ENCODE data around the gene DHRS7B.

The DHRS7B gene

GRCh38 chr17:21160401-21160800 is 33.6 kb downstream of the DHRS7B start:
- DNase-seq: no peak

- DNase-seq: no peak
Observed at GRCh38 chr17:21161498-21162393, 35.0 kb downstream of the DHRS7B start.

GRCh38 chr17:21162394-21162775 is 35.6 kb downstream of the DHRS7B start:
- no peak for DNase-seq

- DNase-seq: no peak
Observed at GRCh38 chr17:21163101-21163500, 36.3 kb downstream of the DHRS7B start.

- no peak for DNase-seq
Observed at GRCh38 chr17:21164216-21164615, 37.5 kb downstream of the DHRS7B start.

GRCh38 chr17:21164620-21165019 is 37.9 kb downstream of the DHRS7B start:
- DNase-seq: no peak

- no peak for DNase-seq
Observed at GRCh38 chr17:21165922-21166594, 39.3 kb downstream of the DHRS7B start.

- DNase-seq: no peak
Observed at GRCh38 chr17:21166595-21167210, 39.9 kb downstream of the DHRS7B start.

- no peak for DNase-seq
Observed at GRCh38 chr17:21167303-21167702, 40.5 kb downstream of the DHRS7B start.

GRCh38 chr17:21168555-21168865 is 41.7 kb downstream of the DHRS7B start:
- no peak for DNase-seq

- DNase-seq: no peak
Observed at GRCh38 chr17:21169496-21169895, 42.7 kb downstream of the DHRS7B start.

- no peak for DNase-seq
Observed at GRCh38 chr17:21170809-21171208, 44.0 kb downstream of the DHRS7B start.

- no peak for DNase-seq
Observed at GRCh38 chr17:21171309-21171922, 44.7 kb downstream of the DHRS7B start.

GRCh38 chr17:21171970-21172510 is 45.3 kb downstream of the DHRS7B start:
- no peak for DNase-seq

GRCh38 chr17:21172846-21173245 is 46.1 kb downstream of the DHRS7B start:
- DNase-seq: no peak

GRCh38 chr17:21173543-21173942 is 46.8 kb downstream of the DHRS7B start:
- no peak for DNase-seq

GRCh38 chr17:21174186-21174585 is 47.4 kb downstream of the DHRS7B start:
- no peak for DNase-seq

GRCh38 chr17:21174713-21175112 is 47.9 kb downstream of the DHRS7B start:
- no peak for DNase-seq

GRCh38 chr17:21176773-21177395 is 50.1 kb downstream of the DHRS7B start:
- no peak for DNase-seq

- no peak for DNase-seq
Observed at GRCh38 chr17:21177401-21177800, 50.6 kb downstream of the DHRS7B start.

GRCh38 chr17:21177854-21178600 is 51.3 kb downstream of the DHRS7B start:
- no peak for DNase-seq

- DNase-seq: no peak
Observed at GRCh38 chr17:21183468-21183867, 56.7 kb downstream of the DHRS7B start.
